Glutamatergic neuron (in vitro differentiated cells): ENCODE data around the gene RDM1. TPM values are rescaled to one million over a fixed set of nuclear protein-coding genes. Genes with fewer than 3 reads are reported as not detected.

Source experiments
- DNase-seq: peaks from one replicate; pipeline ENCODE4 v3.0.0; 2022
- H3K27ac Mint-ChIP-seq: one replicate; pipeline ENCODE4 v1.8.0; 2020; ENCODE audit warnings: mild to moderate bottlenecking, mixed read lengths, inconsistent platforms; ENCODE audit not compliant: unreplicated experiment
- H3K27me3 Mint-ChIP-seq: one replicate; pipeline ENCODE4 v1.8.0; 2020; ENCODE audit warnings: mild to moderate bottlenecking, moderate library complexity, mixed read lengths, inconsistent platforms; ENCODE audit not compliant: unreplicated experiment
- H3K36me3 Mint-ChIP-seq: one replicate; pipeline ENCODE4 v1.8.0; 2020; ENCODE audit warnings: mild to moderate bottlenecking, mixed read lengths, inconsistent platforms; ENCODE audit not compliant: unreplicated experiment
- H3K4me1 Mint-ChIP-seq: one replicate; pipeline ENCODE4 v1.8.0; 2020; ENCODE audit warnings: mild to moderate bottlenecking, low read depth, mixed read lengths, inconsistent platforms; ENCODE audit not compliant: unreplicated experiment
- H3K4me3 Mint-ChIP-seq: one replicate; pipeline ENCODE4 v1.8.0; 2020; ENCODE audit warnings: mild to moderate bottlenecking, mixed read lengths, inconsistent platforms; ENCODE audit not compliant: unreplicated experiment
- H3K9me3 Mint-ChIP-seq: one replicate; pipeline ENCODE4 v1.8.0; 2020; ENCODE audit warnings: mild to moderate bottlenecking, moderate library complexity, mixed read lengths, inconsistent platforms; ENCODE audit not compliant: unreplicated experiment
- total RNA-seq: library from RNA; stranded (reverse); fragmentation: NEBNext Ultra II Directional; extraction: Animal tissue kit (Norgen Biotek cat#: 25700); gene quantifications from one replicate; pipeline ENCODE4 v1.2.1, GENCODE V29; 2021; ENCODE audit not compliant: unreplicated experiment
- TF ChIP-seq, protein P1 (sequence below): fragments of 200-600 bp; sonication (generic); IDR thresholded peaks from one replicate; pipeline ENCODE4 v1.5.0; 2021; ENCODE audit not compliant: partially characterized antibody, unreplicated experiment

RDM1 gene
- total RNA-seq, 1 donor from 2014 or later, result not detected

DNA sequence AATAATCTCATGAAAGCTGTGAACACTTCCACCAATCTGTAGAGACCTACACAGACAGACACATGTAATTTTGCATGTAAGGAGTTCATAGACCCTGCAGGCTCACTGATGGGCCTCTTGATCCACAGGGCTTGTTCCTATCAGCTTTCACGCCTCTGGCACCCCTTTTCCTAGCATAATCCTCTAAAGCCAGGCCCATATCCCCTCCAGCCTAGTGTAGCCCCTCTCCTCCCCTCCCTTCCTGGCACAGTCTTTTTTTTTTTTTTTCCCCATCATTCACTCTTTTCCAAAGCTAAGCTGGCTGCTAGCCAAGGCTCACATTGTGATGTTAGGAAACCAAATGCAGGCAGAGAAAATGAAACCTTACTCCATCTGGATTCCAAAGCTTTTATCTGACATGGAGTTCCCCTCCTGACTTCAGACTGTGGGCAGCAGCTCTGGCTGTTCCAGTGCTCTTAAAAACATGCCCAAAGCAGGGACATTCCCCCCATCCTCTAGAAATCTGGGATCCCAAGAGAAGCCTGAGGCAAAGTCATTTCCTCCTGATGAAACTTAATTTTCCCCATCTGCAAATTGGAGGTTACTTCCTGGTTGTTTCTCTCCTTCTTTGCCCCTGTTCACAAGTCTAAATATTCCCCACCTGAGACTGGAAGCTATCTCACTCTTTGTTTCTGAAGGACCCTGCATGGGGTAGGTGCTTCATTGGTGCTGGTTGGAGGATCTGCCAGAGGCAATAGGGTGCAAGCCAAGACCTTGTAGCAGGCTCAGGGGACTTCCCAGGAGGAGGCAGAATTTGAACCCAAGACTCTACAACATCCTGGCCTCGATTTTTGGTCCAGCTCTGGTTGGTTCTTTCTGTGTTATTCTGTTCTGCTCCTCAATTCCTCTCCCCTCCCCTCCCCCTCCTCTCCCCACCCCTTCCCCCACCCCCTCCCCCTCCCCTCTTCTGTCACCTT, 40.5 kb downstream of the RDM1 start:
- peaks cover 4% of the 10 kb centered on the region for H3K4me1 Mint-ChIP-seq

DNA sequence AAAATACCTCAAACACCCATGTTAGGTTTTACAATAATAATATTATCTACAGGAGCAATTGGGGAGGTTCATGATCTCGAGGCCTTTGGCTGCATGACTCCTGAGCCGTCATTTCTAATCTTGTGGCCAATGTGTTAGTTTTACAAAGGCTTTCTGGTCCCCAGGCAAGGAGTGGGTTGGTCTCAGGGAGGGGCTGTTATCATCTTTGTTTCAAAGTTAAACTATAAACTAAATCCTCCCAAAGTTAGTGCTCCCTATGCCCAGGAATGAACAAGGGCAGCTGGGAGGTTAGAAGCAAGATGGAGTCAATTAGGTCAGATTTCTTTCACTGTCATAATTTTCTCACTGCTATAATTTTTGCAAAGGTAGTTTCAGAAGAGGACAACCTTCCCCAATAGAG, 41.3 kb downstream of the RDM1 start:
- TF ChIP-seq, protein P1, sequence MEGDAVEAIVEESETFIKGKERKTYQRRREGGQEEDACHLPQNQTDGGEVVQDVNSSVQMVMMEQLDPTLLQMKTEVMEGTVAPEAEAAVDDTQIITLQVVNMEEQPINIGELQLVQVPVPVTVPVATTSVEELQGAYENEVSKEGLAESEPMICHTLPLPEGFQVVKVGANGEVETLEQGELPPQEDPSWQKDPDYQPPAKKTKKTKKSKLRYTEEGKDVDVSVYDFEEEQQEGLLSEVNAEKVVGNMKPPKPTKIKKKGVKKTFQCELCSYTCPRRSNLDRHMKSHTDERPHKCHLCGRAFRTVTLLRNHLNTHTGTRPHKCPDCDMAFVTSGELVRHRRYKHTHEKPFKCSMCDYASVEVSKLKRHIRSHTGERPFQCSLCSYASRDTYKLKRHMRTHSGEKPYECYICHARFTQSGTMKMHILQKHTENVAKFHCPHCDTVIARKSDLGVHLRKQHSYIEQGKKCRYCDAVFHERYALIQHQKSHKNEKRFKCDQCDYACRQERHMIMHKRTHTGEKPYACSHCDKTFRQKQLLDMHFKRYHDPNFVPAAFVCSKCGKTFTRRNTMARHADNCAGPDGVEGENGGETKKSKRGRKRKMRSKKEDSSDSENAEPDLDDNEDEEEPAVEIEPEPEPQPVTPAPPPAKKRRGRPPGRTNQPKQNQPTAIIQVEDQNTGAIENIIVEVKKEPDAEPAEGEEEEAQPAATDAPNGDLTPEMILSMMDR, result no peak
- Mint-ChIP-seq H3K36me3 (no peaks in the 10 kb centered on the region), H3K9me3 (no peaks in the 10 kb centered on the region), H3K4me1 (peaks cover 4% of the 10 kb centered on the region), H3K4me3 (no peak overlapping the region), H3K27ac (no peak overlapping the region), H3K27me3 (peaks cover 3% of the 10 kb centered on the region)
- no peak for DNase-seq

More for the DNA sequence above, 40.5 kb downstream of the RDM1 start:
- H3K36me3 Mint-ChIP-seq, result no peaks in the 10 kb centered on the region
- no peak for DNase-seq
- no peak overlapping the region for H3K4me3 Mint-ChIP-seq
- no peaks in the 10 kb centered on the region for H3K9me3 Mint-ChIP-seq
- TF ChIP-seq, protein P1, result no peak
- no peak overlapping the region for H3K27ac Mint-ChIP-seq
- peaks cover 3% of the 10 kb centered on the region for H3K27me3 Mint-ChIP-seq

DNA sequence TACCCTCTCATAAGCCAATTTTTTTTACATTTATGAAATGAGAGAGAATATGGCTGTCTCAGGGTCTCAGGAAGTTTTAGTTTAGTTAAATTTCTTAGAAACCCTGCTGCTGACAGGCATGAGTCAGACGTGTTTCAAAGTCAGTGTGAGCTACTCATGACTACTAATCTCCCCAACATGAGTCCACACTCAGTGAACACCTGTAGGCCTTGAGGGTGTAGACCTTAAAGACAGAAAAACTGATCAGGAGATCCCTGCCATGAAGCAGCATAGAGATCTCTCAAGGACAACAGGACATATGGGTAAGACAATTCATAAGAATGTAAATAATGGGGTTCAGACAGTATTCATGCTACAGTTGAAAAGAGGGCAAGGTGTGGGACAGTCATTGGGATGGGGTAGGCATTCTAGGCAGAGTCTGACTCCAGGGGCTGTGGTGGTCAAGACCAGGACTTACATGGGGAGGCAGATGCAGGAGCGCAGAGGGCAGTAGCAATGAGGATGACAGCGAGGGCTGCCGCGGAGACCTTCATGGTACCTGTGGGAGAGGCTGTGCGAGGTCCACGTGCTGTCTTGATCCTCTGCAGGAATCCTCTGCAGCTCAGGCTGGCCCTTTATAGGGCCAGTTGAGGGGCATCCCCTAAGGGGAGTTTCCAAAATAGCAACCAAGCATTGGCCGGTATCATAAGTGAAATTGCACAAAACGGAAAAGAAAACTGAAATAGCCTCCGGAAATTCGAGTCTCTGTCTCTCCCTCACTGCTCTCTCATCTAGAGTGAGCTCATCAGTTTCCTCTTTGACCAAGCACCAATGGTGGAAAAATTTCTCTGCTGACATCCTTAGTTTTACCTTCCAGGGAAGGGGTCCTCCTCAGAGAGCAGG, 50.6 kb downstream of the RDM1 start, which contains the start of gene CCL5:
CCL5 (minus strand) TSS at position 588 of the 882 bp plus-strand sequence.
- no peak within 1 kb of the TSS for H3K27ac Mint-ChIP-seq
- H3K36me3 Mint-ChIP-seq, result no peaks in the 10 kb centered on the region
- H3K27me3 Mint-ChIP-seq, result no peaks in the 10 kb centered on the region
- peaks cover 2% of the 10 kb centered on the region for H3K9me3 Mint-ChIP-seq
- no peak for DNase-seq
- TF ChIP-seq, protein P1, result no peak
- no peaks in the 10 kb centered on the region for H3K4me1 Mint-ChIP-seq
- no peak within 1 kb of the TSS for H3K4me3 Mint-ChIP-seq

GRCh38 chr17:35878361-35878760, 52.2 kb downstream of the RDM1 start:
- Mint-ChIP-seq H3K9me3 (peaks cover 2% of the 10 kb centered on the region), H3K4me3 (peak overlapping the region; percentile 30), H3K27me3 (no peaks in the 10 kb centered on the region), H3K36me3 (no peaks in the 10 kb centered on the region), H3K27ac (no peak overlapping the region), H3K4me1 (no peaks in the 10 kb centered on the region)
- DNase-seq, result no peak
- TF ChIP-seq, protein P1, result no peak
